K562 (cell line): ENCODE measurements around the gene HDLBP. TPM values are rescaled to one million over a fixed set of nuclear protein-coding genes. Genes with fewer than 3 reads are reported as not detected.

Source experiments
- ATAC-seq: fragments of 200-7000 bp; cut with Tn5 transposase; 3 replicates; pipeline ENCODE4 v1.9.1; 2020; ENCODE audit warnings: moderate library complexity
- BruUV-seq: library from RNA; stranded (reverse); fragments of 400-500 nt; replicated peaks from 2 replicates; lab custom pipeline; 2021; lab: Mats Ljungman, UMichigan
- CTCF ChIA-PET: fragments of 300-600 bp; formaldehyde crosslinking; extraction: SDS; loops from one replicate; lab custom pipeline; 2021; ENCODE audit warnings: low intra/inter-chr PET ratio; lab: Yijun Ruan, JAX
- POLR2A ChIA-PET: fragments of 300-600, 350-650 bp; sonication (Branson Sonifier 250); formaldehyde crosslinking; extraction: SDS; loops from one replicate; lab custom pipeline; 2021; ENCODE audit warnings: antibody characterized with exemption, inconsistent platforms; lab: Yijun Ruan, JAX
- DNase-seq, 4 experiments: peaks; one replicate each; pipeline versions ENCODE4 v3.0.0 to v3.0.0-alpha.2; 2011 to 2018; ENCODE audit warnings: low spot score in 3 of 4, mixed read lengths in 3 of 4; ENCODE audit errors: extremely low read depth in 1 of 4
- FAIRE-seq: peaks from 2 replicates; lab custom pipeline; 2011; peaks lifted over from hg19 to GRCh38; lab: Jason Lieb, UNC
- H2AFZ ChIP-seq: 2 replicates; pipeline ENCODE4 v1.6.0; 2011; ENCODE audit warnings: low read depth, low read length, control low read depth, inconsistent platforms
- H3K27ac ChIP-seq: fragments of 200-600 bp; 3 replicates; pipeline ENCODE4 v1.8.0; 2011; ENCODE audit warnings: low read depth, mild to moderate bottlenecking, control low read depth, inconsistent platforms, low read length, moderate library complexity, mixed read lengths; ENCODE audit errors: extremely low read depth
- H3K27me3 ChIP-seq, 2 experiments: fragments of 300-600 bp in 1 of 2; 2 replicates in 1 of 2; 3 replicates in 1 of 2; pipeline versions ENCODE4 v1.6.0 to v1.8.0; 2011; ENCODE audit warnings: inconsistent platforms in 2 of 2, low read length in 2 of 2, mild to moderate bottlenecking in 1 of 2, mixed read lengths in 1 of 2, moderate library complexity in 1 of 2; ENCODE audit not compliant: control insufficient read depth in 2 of 2, insufficient read depth in 2 of 2
- H3K36me3 ChIP-seq: fragments of 300-600 bp; 3 replicates; pipeline ENCODE4 v1.8.0; 2011; ENCODE audit warnings: mild to moderate bottlenecking, low read length, inconsistent platforms; ENCODE audit not compliant: control insufficient read depth, insufficient read depth
- H3K4me1 ChIP-seq, 2 experiments: fragments of 200-600 bp in 1 of 2; replicated peaks in 1 of 2; 2 replicates in 1 of 2; 3 replicates in 1 of 2; pipeline versions ENCODE4 v1.5.1 to v1.8.0; 2011; ENCODE audit warnings: inconsistent platforms in 2 of 2, low read length in 2 of 2, mild to moderate bottlenecking in 1 of 2, mixed read lengths in 1 of 2, moderate library complexity in 1 of 2; ENCODE audit not compliant: control insufficient read depth in 2 of 2, insufficient read depth in 2 of 2
- H3K4me2 ChIP-seq: 2 replicates; pipeline ENCODE4 v1.6.1; 2011; ENCODE audit warnings: low read length, control low read depth, inconsistent platforms, mixed read lengths; ENCODE audit not compliant: insufficient read depth
- H3K4me3 ChIP-seq: fragments of 200-600 bp; sonication (generic), shearing (Covaris generic); 2 replicates; pipeline ENCODE4 v1.5.1; 2016; ENCODE audit warnings: control low read depth, inconsistent platforms
- H3K79me2 ChIP-seq: fragments of 200-600 bp; 3 replicates; pipeline ENCODE4 v1.8.0; 2011; ENCODE audit warnings: low read length, inconsistent platforms; ENCODE audit not compliant: control insufficient read depth, insufficient read depth
- H3K9ac ChIP-seq, 2 experiments: 2 replicates each; pipeline versions ENCODE4 v1.6.0 to v1.6.1; 2011; ENCODE audit warnings: low read depth in 2 of 2, low read length in 2 of 2, control low read depth in 1 of 2, inconsistent platforms in 1 of 2, mild to moderate bottlenecking in 1 of 2, mixed read lengths in 1 of 2; ENCODE audit not compliant: insufficient read depth in 1 of 2
- H3K9me1 ChIP-seq: one replicate; pipeline ENCODE4 v1.6.0; 2011; ENCODE audit warnings: inconsistent platforms, mild to moderate bottlenecking, low read length, moderate library complexity; ENCODE audit not compliant: control insufficient read depth, insufficient read depth
- H3K9me3 ChIP-seq: replicated peaks from 2 replicates; pipeline ENCODE4 v1.5.1; 2011; ENCODE audit warnings: low read depth, low read length, inconsistent platforms; ENCODE audit not compliant: control insufficient read depth, insufficient read depth
- H4K20me1 ChIP-seq: replicated peaks from 2 replicates; pipeline ENCODE4 v1.6.1; 2011; ENCODE audit warnings: low read length, inconsistent platforms, mixed read lengths; ENCODE audit not compliant: control insufficient read depth, insufficient read depth
- EGR1 ChIP-seq: fragments of 450-650 bp; conservative IDR thresholded peaks from 2 replicates; pipeline ENCODE4 v1.6.1; 2017; ENCODE audit warnings: mild to moderate bottlenecking
- ESRRB ChIP-seq: fragments of 250-450 bp; sonication (Bioruptor Pico); IDR thresholded peaks from 2 replicates; pipeline ENCODE4 v1.5.0; 2020; ENCODE audit warnings: mild to moderate bottlenecking, moderate library complexity, borderline replicate concordance
- FOXK2 ChIP-seq, 2 experiments: fragments of 450-650 bp; IDR thresholded peaks in 1 of 2; conservative IDR thresholded peaks in 1 of 2; 2 replicates each; pipeline ENCODE4 v1.6.1; 2016; ENCODE audit warnings: low read depth in 2 of 2, mild to moderate bottlenecking in 1 of 2
- HNRNPL ChIP-seq: fragments of 200-400 bp; formaldehyde crosslinking; IDR thresholded peaks from 2 replicates; pipeline ENCODE4 v1.6.1; 2017; ENCODE audit warnings: low read depth, mild to moderate bottlenecking, low read length
- NFE2L1 ChIP-seq: fragments of 450-650 bp; IDR thresholded peaks from 2 replicates; pipeline ENCODE4 v1.6.1; 2016; ENCODE audit warnings: missing genetic modification characterization, low read depth, mild to moderate bottlenecking, missing compliant biosample characterization, moderate library complexity, borderline replicate concordance
- PCBP1 ChIP-seq: fragments of 200-400 bp; formaldehyde crosslinking; IDR thresholded peaks from 2 replicates; pipeline ENCODE4 v1.6.1; 2018; ENCODE audit warnings: mild to moderate bottlenecking, low read depth, low read length; ENCODE audit not compliant: poor library complexity, severe bottlenecking
- PHB2 ChIP-seq: fragments of 450-650 bp; IDR thresholded peaks from 2 replicates; pipeline ENCODE4 v1.6.1; 2017; ENCODE audit warnings: low read depth
- POU5F1 ChIP-seq: fragments of 150-350 bp; IDR thresholded peaks from 2 replicates; pipeline ENCODE4 v1.6.1; 2014; ENCODE audit warnings: borderline replicate concordance, low read length, low read depth, mild to moderate bottlenecking; ENCODE audit not compliant: partially characterized antibody
- XRCC3 ChIP-seq: fragments of 450-650 bp; IDR thresholded peaks from 2 replicates; pipeline ENCODE4 v1.6.1; 2017; ENCODE audit warnings: mild to moderate bottlenecking, moderate library complexity
- WGBS: fragments of 100-300 bp; shearing (Covaris generic); methylation state at CpG from one replicate; pipeline ENCODE4 v1.1.6; 2016; ENCODE audit warnings: low coverage, mixed read lengths; ENCODE audit not compliant: insufficient coverage; ENCODE audit errors: missing lambda C conversion rate; 5-methylcytosine and 5-hydroxymethylcytosine counted together
- in situ Hi-C: fragments of 300-500 bp; cut with MboI; formaldehyde crosslinking; loops from 4 replicates; pipeline ENCODE4 v1.15.0; 2018; ENCODE audit warnings: inconsistent platforms, mixed read lengths
- intact Hi-C: fragments of 100-400 bp; cut with micrococcal nuclease; formaldehyde crosslinking; loops from 2 replicates; pipeline ENCODE4 v1.14.2; 2022
- polyA plus RNA-seq, 8 experiments: library from polyadenylated mRNA; depleted of rRNA in 4 of 8; stranded (reverse) in 5 of 8; unstranded in 3 of 8; fragments of >200 nt; fragmentation: Nextera tagmentation in 2 of 8; fragmentation: Illumina TruSeq in 1 of 8; extraction: Ambion mirVana in 2 of 8; extraction: Trizol in 1 of 8; gene quantifications; 2 replicates each; pipeline versions ENCODE4 v1.2.1 to v1.2.3, GENCODE V29; 2011 to 2014; ENCODE audit warnings: inconsistent platforms in 1 of 8, missing spikeins in 1 of 8
- total RNA-seq, 7 experiments: library from RNA; depleted of rRNA in 6 of 7; stranded (reverse); fragments of >200 nt in 6 of 7; fragmentation: Illumina TruSeq in 2 of 7; extraction: Trizol in 2 of 7; gene quantifications; 2 replicates each; pipeline versions ENCODE4 v1.2.1 to v1.2.3, GENCODE V29; 2011 to 2021; ENCODE audit warnings: low replicate concordance in 1 of 7
- TF ChIP-seq, protein P1 (sequence below): IDR thresholded peaks from 2 replicates; pipeline ENCODE4 v1.6.1; 2016; ENCODE audit warnings: missing genetic modification characterization, missing compliant biosample characterization
- TF ChIP-seq, protein P2 (sequence below): fragments of 250-450 bp; sonication (Bioruptor Pico); IDR thresholded peaks from 2 replicates; pipeline ENCODE4 v1.5.0; 2022; ENCODE audit warnings: mild to moderate bottlenecking

Gene HDLBP
- total and polyA plus RNA-seq, 9 of the 15 experiments (the other 6 are each of a cell fraction or from before 2014, with no cell fraction given) = 24.4 to 378 (median 146) TPM

DNA sequence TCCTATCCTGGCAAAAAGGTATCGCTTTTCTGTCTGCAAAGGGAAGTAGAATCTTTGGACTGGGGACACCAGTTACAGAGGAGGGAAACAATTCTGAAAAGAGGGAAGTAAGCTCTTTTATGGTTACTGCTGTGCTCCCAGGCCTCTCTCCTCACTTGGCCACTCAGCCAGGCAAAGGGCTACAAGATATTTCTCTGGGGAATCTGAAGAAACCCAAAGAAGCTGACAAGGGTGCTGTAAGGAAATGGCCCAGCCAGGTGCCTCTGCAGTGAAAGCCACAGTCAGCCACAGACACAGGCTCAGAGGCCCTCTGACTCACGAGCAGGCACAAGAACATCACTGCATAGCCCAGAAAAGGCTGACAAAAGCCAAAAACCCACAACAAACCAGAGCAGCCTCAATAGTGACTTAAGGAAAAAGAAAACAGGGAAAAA, 5.8 kb downstream of the HDLBP start:
- Histone ChIP-seq H3K79me2 (peaks cover 99% of the 10 kb centered on the region), H3K9me1 (peaks cover 3% of the 10 kb centered on the region), H3K4me1 (peaks cover 22 to 33% of the 10 kb centered on the region in 2 experiments; a peak in 4 of 5 replicates), H4K20me1 (peaks cover 14% of the 10 kb centered on the region), H3K4me3 (no peak overlapping the region), H3K36me3 (peaks cover 30% of the 10 kb centered on the region), H3K27me3 (no peaks in the 10 kb centered on the region), H2AFZ (no peak overlapping the region), H3K9ac (no peak overlapping the region), H3K4me2 (no peak overlapping the region), H3K9me3 (no peaks in the 10 kb centered on the region), H3K27ac (no peak overlapping the region)
- TF ChIP-seq POU5F1 = no peak
- no peak for TF ChIP-seq ESRRB (CRISPR knock-in tag)
- TF ChIP-seq PHB2 = no peak
- TF ChIP-seq, protein P1, sequence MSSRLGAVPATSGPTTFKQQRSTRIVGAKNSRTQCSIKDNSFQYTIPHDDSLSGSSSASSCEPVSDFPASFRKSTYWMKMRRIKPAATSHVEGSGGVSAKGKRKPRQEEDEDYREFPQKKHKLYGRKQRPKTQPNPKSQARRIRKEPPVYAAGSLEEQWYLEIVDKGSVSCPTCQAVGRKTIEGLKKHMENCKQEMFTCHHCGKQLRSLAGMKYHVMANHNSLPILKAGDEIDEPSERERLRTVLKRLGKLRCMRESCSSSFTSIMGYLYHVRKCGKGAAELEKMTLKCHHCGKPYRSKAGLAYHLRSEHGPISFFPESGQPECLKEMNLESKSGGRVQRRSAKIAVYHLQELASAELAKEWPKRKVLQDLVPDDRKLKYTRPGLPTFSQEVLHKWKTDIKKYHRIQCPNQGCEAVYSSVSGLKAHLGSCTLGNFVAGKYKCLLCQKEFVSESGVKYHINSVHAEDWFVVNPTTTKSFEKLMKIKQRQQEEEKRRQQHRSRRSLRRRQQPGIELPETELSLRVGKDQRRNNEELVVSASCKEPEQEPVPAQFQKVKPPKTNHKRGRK (tag) = no peak
- TF ChIP-seq EGR1 = no peak
- no peak for TF ChIP-seq HNRNPL
- TF ChIP-seq NFE2L1 = no peak
- no peak for TF ChIP-seq PCBP1
- no peak for TF ChIP-seq FOXK2 (conservative IDR thresholded peaks at IDR 0.05 in 1 of 2, IDR thresholded peaks at IDR 0.05 in 1 of 2; ENCODE audit: low read depth in 2 of 2)
- TF ChIP-seq, protein P2, sequence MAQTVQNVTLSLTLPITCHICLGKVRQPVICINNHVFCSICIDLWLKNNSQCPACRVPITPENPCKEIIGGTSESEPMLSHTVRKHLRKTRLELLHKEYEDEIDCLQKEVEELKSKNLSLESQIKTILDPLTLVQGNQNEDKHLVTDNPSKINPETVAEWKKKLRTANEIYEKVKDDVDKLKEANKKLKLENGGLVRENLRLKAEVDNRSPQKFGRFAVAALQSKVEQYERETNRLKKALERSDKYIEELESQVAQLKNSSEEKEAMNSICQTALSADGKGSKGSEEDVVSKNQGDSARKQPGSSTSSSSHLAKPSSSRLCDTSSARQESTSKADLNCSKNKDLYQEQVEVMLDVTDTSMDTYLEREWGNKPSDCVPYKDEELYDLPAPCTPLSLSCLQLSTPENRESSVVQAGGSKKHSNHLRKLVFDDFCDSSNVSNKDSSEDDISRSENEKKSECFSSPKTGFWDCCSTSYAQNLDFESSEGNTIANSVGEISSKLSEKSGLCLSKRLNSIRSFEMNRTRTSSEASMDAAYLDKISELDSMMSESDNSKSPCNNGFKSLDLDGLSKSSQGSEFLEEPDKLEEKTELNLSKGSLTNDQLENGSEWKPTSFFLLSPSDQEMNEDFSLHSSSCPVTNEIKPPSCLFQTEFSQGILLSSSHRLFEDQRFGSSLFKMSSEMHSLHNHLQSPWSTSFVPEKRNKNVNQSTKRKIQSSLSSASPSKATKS (CRISPR knock-in tag) = no peak
- no peak for TF ChIP-seq XRCC3
- 38% methylated on average over 2 of the region's 2 CpGs for WGBS
- BruUV-seq = no TSS peak
- POLR2A ChIA-PET = no interaction called here
- no peak for DNase-seq
- intact Hi-C loops (no loop called here), in situ Hi-C loops (no loop called here)
- CTCF ChIA-PET = no interaction called here
- FAIRE-seq = peak; percentile 60
- peak; percentile 11 for ATAC-seq
